Vagina (tissue), 2 donors: ENCODE data around the gene CCDC137.

Source experiments
- CTCF ChIP-seq, 3 experiments: fragments of 450-650 bp in 2 of 3; fragments of 200-600 bp in 1 of 3; sonication (generic) in 1 of 3; IDR thresholded peaks; one replicate each; pipeline ENCODE4 v1.5.1; 2017 to 2019; ENCODE audit warnings: antibody characterized with exemption in 3 of 3, mild to moderate bottlenecking in 2 of 3, moderate library complexity in 2 of 3
- POLR2AphosphoS5 ChIP-seq, 2 donors: sonication (generic); formaldehyde crosslinking; IDR thresholded peaks; one replicate each; pipeline ENCODE4 v1.9.0; 2017; ENCODE audit warnings: antibody characterized with exemption in 2 of 2, mild to moderate bottlenecking in 2 of 2, low read depth in 1 of 2; ENCODE audit not compliant: insufficient read depth in 1 of 2

- TF ChIP-seq CTCF (IDR thresholded peaks at IDR 0.05) (no peak), POLR2AphosphoS5 (IDR thresholded peaks at IDR 0.05; ENCODE audit: insufficient read depth in 1 of 2, low read depth in 1 of 2) (no peak)
These were observed 48.0 kb downstream of the CCDC137 start for GRCh38 chr17:81714412-81715106.
